ENCODE data around the gene ADGRD2.

ADGRD2 gene

DNA sequence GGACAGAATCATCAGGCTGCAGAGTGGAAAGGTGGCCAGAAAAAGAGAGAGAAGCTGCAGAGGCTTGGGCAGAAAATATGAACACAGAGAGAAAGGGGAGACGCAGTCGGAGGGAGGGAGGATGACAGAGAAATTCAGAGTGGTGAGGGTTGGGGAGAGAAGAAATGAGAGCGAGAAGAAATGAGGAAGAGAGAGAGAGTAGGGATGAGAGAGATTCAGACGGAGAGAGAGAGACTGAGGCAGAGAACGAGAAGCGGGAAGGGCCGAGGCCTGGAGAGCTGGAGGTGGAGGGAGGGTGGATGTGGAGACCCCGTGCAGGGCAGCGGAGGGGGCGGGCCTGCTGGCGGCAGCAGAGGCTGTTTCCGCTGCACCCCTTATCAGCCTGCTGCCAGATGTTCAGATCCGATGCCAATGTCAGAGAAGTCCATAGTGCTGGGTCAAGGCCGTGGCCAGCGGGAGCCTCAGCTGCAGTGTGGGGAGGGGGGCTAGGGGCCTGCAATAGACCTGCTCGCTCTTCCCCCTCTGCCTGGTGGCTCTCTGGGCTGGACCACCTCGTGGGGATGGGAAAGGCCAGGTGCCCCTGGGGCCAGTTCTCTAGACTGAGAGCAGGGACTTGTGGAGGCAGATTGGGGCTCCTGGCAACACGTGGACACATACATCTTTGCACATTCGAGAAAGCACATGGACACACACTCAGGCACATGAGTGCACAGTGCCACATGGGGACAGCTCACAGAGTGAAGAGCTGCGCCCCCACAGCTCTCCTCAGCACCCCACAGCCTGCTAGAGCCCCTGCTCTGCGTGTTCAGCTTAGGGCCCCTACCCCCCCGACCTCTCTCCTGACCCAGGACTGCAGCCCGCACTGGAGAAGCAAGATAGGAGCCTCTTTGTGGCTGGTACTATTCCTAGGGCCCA, 61.9 kb downstream of the ADGRD2 start:
- DNase-seq (ENCODE audit: low read depth): no peak

DNA sequence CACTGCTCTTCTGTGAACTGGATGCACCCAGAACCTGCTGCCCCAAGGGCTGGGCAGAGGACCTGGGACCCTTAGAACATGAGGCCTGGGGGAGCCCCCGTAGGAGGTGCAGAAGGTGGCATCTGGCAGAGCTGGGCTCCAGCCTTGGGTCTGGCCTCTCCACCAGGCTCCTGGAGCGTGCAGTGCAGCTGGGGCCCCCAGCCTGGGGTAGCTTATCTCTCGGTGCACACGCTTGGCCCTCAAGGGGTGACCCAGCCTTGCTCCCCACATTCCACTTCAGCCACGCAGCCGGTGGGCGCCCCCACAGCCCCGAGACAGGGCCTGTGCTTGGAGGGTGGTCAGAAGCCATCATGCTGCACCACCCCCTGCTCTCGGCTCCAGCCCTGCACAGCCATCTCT, 62.6 kb downstream of the ADGRD2 start:
- DNase-seq (ENCODE audit: low read depth): no peak

DNA sequence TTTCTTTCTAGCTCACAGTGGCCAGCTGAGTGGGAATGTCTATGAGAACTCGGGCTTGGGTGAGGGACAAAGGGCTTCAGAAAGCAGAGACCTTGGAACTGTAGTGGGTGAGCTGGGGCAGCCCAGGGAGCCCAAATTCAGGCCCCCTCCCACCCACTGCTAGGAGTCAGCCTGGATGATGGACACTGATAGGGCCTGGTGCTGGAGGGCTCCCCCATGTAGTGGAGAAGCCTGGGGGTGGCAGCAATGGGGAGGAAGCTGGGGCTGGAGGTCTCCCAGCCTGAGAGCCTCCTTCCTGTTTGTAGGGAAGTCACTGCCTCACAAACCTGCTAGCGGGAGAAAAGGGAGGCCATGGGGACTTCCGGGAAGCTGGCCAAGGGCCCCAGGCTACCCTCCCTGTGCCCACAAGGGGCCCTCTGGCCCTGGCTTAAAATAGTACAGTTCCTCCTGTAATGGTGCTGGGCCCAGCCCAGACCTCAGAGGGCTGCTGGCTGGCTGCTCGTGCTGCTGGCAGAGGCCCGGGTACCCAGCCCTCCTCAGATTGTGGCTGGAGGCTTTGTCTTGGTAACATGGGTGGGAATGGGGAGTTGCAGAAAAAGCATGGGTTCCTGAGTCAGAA, 63.2 kb downstream of the ADGRD2 start:
- no peak for DNase-seq (ENCODE audit: low read depth)

DNA sequence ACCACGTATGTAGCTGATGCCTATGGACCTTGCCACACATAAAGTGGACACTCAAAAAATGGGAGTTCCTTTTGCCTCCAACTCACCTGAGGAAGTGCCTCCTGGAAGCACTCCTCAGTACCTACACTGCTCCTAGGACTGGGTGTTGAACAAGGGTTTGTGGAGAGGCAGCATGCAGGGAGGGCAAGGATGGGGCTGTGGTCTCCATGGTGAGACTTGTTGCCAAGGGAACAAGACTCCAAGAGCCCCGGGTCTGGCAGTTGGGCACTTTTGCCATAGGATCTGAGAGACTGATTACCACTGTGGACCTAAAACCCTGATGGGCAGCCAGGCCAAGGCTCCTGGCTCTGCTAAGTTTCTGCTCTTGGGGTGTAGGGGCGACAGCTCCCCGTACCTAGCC, 63.9 kb downstream of the ADGRD2 start:
- no peak for DNase-seq (ENCODE audit: low read depth)

DNA sequence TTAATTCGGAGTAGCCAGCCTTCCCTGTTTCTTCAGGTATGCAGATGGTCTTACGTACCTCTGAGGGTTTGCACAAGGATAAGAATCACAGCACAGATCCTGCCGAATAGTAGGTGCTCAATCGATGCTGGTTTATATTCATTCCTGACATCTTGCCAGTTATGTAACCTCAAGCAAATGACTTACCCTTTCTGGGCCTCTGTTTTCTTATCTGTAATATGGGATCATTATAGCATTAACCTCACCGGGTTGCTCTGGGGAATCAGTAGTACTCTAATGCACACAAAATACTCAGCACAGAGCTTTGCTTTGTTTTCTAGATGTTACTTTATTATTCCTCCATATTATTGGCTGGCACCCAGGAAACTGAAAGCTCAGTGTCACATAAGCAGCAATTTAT, 64.6 kb downstream of the ADGRD2 start:
- no peak for DNase-seq (ENCODE audit: low read depth)

- DNase-seq (ENCODE audit: low read depth): no peak
Observed at GRCh38 chr9:124517600-124517999, 67.3 kb downstream of the ADGRD2 start.

GRCh38 chr9:124518116-124518515, 67.9 kb downstream of the ADGRD2 start:
- DNase-seq (ENCODE audit: low read depth): no peak

DNA sequence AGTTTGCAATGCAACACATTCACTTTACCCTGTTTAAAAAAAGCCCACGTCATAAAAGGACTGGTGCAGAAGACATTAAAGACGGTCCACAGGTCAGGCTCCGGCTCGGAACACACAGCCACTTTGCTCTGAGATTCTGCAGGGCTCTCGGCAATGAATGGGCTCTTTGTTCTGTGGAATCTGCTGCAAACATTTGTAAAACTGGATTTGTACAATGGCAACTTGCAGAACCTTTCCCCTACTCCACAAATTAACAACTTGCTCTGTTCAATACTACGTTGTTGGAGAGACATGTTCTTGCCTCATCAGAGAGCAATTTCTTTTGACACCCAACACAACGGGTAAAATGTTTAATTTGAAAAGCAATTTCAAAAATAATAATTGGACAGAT, 70.0 kb downstream of the ADGRD2 start:
- DNase-seq (ENCODE audit: low read depth): no peak

- no peak for DNase-seq (ENCODE audit: low read depth)
Observed at GRCh38 chr9:124521142-124521541, 70.9 kb downstream of the ADGRD2 start.

GRCh38 chr9:124522121-124523098, 72.2 kb downstream of the ADGRD2 start:
- DNase-seq (ENCODE audit: low read depth): no peak

DNA sequence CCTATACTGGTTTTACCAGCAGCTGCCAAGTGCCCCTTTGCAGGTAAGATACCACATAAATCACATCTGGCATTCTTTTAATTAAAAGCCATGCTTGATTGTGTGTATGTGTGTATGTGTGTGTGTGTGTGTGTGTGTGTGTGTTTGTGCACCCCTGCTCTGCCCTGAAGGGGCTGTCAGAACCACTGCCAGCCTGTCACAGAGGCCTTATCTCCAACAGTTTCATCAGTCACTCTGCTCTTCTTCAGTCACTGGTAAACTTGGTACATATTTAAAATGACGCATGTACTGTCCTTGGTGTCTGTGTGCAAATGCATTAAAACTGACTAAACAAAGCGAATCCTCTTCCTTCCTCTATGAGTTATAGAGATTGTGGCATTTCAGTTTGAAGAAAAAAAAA, 75.9 kb downstream of the ADGRD2 start:
- no peak for DNase-seq (ENCODE audit: low read depth)

- DNase-seq (ENCODE audit: low read depth): no peak
Observed at GRCh38 chr9:124527781-124528180, 77.5 kb downstream of the ADGRD2 start.

Data from stimulated activated CD8-positive, alpha-beta memory T cell treated with anti-CD3 and anti-CD28 coated beads, Interleukin-4, amount 100 ng/mL, for 24 hours (primary cell).